IMR-90 (cell line): ENCODE measurements around the gene LRP11. TPM values are rescaled to one million over a fixed set of nuclear protein-coding genes. Genes with fewer than 3 reads are reported as not detected.

Experiments
- ATAC-seq: fragments of 200-7000 bp; cut with Tn5 transposase; 2 replicates; pipeline ENCODE4 v1.9.1; 2020; ENCODE audit warnings: low read depth, mild to moderate bottlenecking, moderate library complexity
- BruUV-seq: library from RNA; stranded (reverse); fragments of 400-500 nt; replicated peaks from 2 replicates; lab custom pipeline; 2021; lab: Mats Ljungman, UMichigan
- CTCF ChIA-PET: fragments of 300-600 bp; formaldehyde crosslinking; extraction: SDS; loops from one replicate; lab custom pipeline; 2021; ENCODE audit warnings: antibody characterized with exemption; lab: Yijun Ruan, JAX
- POLR2A ChIA-PET: fragments of 300-600 bp; sonication (Branson Sonifier 250); formaldehyde crosslinking; loops from one replicate; lab custom pipeline; 2022; ENCODE audit warnings: antibody characterized with exemption; ENCODE audit not compliant: unreplicated experiment; lab: Charles Lee
- DNase-seq: peaks from one replicate; pipeline ENCODE4 v3.0.0; 2013
- H2AFZ ChIP-seq: replicated peaks from 2 replicates; pipeline ENCODE3; 2013; ENCODE audit warnings: low read length, mild to moderate bottlenecking; ENCODE audit not compliant: poor library complexity
- H2AK5ac ChIP-seq: 2 replicates; pipeline ENCODE4 v1.6.1; 2013; ENCODE audit warnings: low read depth, low read length, inconsistent platforms
- H2AK9ac ChIP-seq: replicated peaks from 2 replicates; pipeline ENCODE3; 2013; ENCODE audit warnings: mild to moderate bottlenecking, low read depth, low read length, moderate library complexity; ENCODE audit not compliant: poor library complexity
- H2BK120ac ChIP-seq: 2 replicates; pipeline ENCODE4 v1.6.1; 2013; ENCODE audit warnings: low read depth, low read length, inconsistent platforms
- H2BK15ac ChIP-seq: 3 replicates; pipeline ENCODE4 v1.6.1; 2013; ENCODE audit warnings: low read depth, low read length, inconsistent platforms
- H2BK20ac ChIP-seq: 2 replicates; pipeline ENCODE4 v1.6.1; 2013; ENCODE audit warnings: low read depth, mild to moderate bottlenecking, inconsistent platforms, low read length, moderate library complexity
- H2BK5ac ChIP-seq: 2 replicates; pipeline ENCODE4 v1.6.1; 2013; ENCODE audit warnings: mild to moderate bottlenecking, low read depth, low read length, inconsistent platforms; ENCODE audit not compliant: poor library complexity, severe bottlenecking
- H3K14ac ChIP-seq: replicated peaks from 2 replicates; pipeline ENCODE4 v1.6.1; 2013; ENCODE audit warnings: low read depth, low read length, inconsistent platforms
- H3K18ac ChIP-seq: 2 replicates; pipeline ENCODE4 v1.6.1; 2013; ENCODE audit warnings: low read depth, low read length, control low read depth
- H3K23ac ChIP-seq: 2 replicates; pipeline ENCODE4 v1.6.1; 2013; ENCODE audit warnings: low read depth, low read length, inconsistent platforms
- H3K27ac ChIP-seq: 2 replicates; pipeline ENCODE4 v1.5.1; 2013; ENCODE audit warnings: mild to moderate bottlenecking, control low read depth, low read length; ENCODE audit not compliant: insufficient read depth
- H3K27me3 ChIP-seq: 2 replicates; pipeline ENCODE4 v1.6.1; 2013; ENCODE audit warnings: low read length; ENCODE audit not compliant: control insufficient read depth, insufficient read depth
- H3K36me3 ChIP-seq: 2 replicates; pipeline ENCODE4 v1.6.1; 2013; ENCODE audit warnings: low read length, mixed read lengths; ENCODE audit not compliant: control insufficient read depth, insufficient read depth
- H3K4ac ChIP-seq: 2 replicates; pipeline ENCODE4 v1.6.1; 2013; ENCODE audit warnings: low read depth, low read length, inconsistent platforms
- H3K4me1 ChIP-seq: 2 replicates; pipeline ENCODE4 v1.6.1; 2013; ENCODE audit warnings: low read length, mixed read lengths; ENCODE audit not compliant: control insufficient read depth, insufficient read depth
- H3K4me2 ChIP-seq: 2 replicates; pipeline ENCODE4 v1.6.1; 2013; ENCODE audit warnings: low read depth, mild to moderate bottlenecking, control low read depth, low read length, moderate library complexity
- H3K4me3 ChIP-seq: 2 replicates; pipeline ENCODE4 v1.5.1; 2013; ENCODE audit warnings: low read depth, mild to moderate bottlenecking, control low read depth, low read length, moderate library complexity; ENCODE audit not compliant: insufficient read depth
- H3K56ac ChIP-seq: 2 replicates; pipeline ENCODE4 v1.6.1; 2013; ENCODE audit warnings: low read length, inconsistent platforms; ENCODE audit not compliant: insufficient read depth; ENCODE audit errors: extremely low read depth
- H3K79me1 ChIP-seq, 2 experiments: 2 replicates each; pipeline ENCODE4 v1.6.1; 2013; ENCODE audit warnings: low read length in 2 of 2, inconsistent platforms in 1 of 2, low read depth in 1 of 2
- H3K9ac ChIP-seq: 2 replicates; pipeline ENCODE4 v1.6.1; 2013; ENCODE audit warnings: low read depth, low read length, control low read depth
- H3K9me1 ChIP-seq: 2 replicates; pipeline ENCODE4 v1.6.1; 2013; ENCODE audit warnings: low read length, inconsistent platforms; ENCODE audit not compliant: insufficient read depth
- H3K9me3 ChIP-seq: 2 replicates; pipeline ENCODE4 v1.6.1; 2013; ENCODE audit warnings: low read length; ENCODE audit not compliant: control insufficient read depth, insufficient read depth
- H4K20me1 ChIP-seq: 2 replicates; pipeline ENCODE4 v1.6.1; 2013; ENCODE audit warnings: low read length, inconsistent platforms; ENCODE audit not compliant: insufficient read depth
- H4K5ac ChIP-seq: 2 replicates; pipeline ENCODE4 v1.6.1; 2013; ENCODE audit warnings: mild to moderate bottlenecking, low read depth, low read length, control low read depth
- H4K8ac ChIP-seq, 2 experiments: 2 replicates each; pipeline ENCODE4 v1.6.1; 2013; ENCODE audit warnings: low read depth in 2 of 2, low read length in 2 of 2, control low read depth in 1 of 2, inconsistent platforms in 1 of 2
- H4K91ac ChIP-seq: 2 replicates; pipeline ENCODE4 v1.6.1; 2013; ENCODE audit warnings: low read depth, low read length, inconsistent platforms; ENCODE audit not compliant: insufficient read depth
- BHLHE40 ChIP-seq: fragments of 150-350 bp; IDR thresholded peaks from 2 replicates; pipeline ENCODE4 v1.6.1; 2016; ENCODE audit warnings: mild to moderate bottlenecking, low read depth, low read length
- FOS ChIP-seq: fragments of 150-350 bp; IDR thresholded peaks from 2 replicates; pipeline ENCODE4 v1.6.1; 2016; ENCODE audit warnings: low read depth, low read length
- MAZ ChIP-seq: IDR thresholded peaks from 2 replicates; pipeline ENCODE4 v1.6.1; 2012; ENCODE audit warnings: low read depth, mild to moderate bottlenecking, low read length, improper control_type of control experiment, moderate library complexity, borderline replicate concordance
- POLR2A ChIP-seq: IDR thresholded peaks from 2 replicates; pipeline ENCODE4 v1.6.1; 2012; ENCODE audit warnings: mild to moderate bottlenecking, low read depth, low read length
- RCOR1 ChIP-seq: IDR thresholded peaks from 2 replicates; pipeline ENCODE4 v1.6.1; 2012; ENCODE audit warnings: mild to moderate bottlenecking, low read length, improper control_type of control experiment; ENCODE audit not compliant: insufficient replicate concordance
- WGBS, 2 experiments: methylation state at CpG; one replicate each; pipeline versions ENCODE4 v1.1.5 to v1.1.7; 2013; ENCODE audit warnings: missing lambda C conversion rate in 2 of 2; ENCODE audit not compliant: insufficient read length in 1 of 2; ENCODE audit errors: extremely low coverage in 2 of 2; 5-methylcytosine and 5-hydroxymethylcytosine counted together
- dilution Hi-C: fragments of 300-500 bp; cut with HindIII; formaldehyde crosslinking; loops from one replicate; pipeline ENCODE4 v1.14.3; 2018; ENCODE audit warnings: low sequenced_read_pairs; ENCODE audit not compliant: unreplicated experiment
- in situ Hi-C: fragments of 300-500 bp; cut with MboI; formaldehyde crosslinking; loops from 3 replicates; pipeline ENCODE4 v1.14.3; 2019; ENCODE audit warnings: low sequenced_read_pairs, inconsistent platforms, mixed read lengths
- intact Hi-C: fragments of 100-400 bp; cut with micrococcal nuclease; formaldehyde crosslinking; loops from 2 replicates; pipeline ENCODE4 v1.10.0; 2022
- polyA plus RNA-seq, 3 experiments: library from polyadenylated mRNA; depleted of rRNA; stranded (reverse); fragments of >200 nt; gene quantifications; 2 replicates each; pipeline ENCODE4 v1.2.3, GENCODE V29; 2012; ENCODE audit warnings: low replicate concordance in 1 of 3
- total RNA-seq: library from RNA; depleted of rRNA; stranded (reverse); fragments of >200 nt; gene quantifications from 2 replicates; pipeline ENCODE4 v1.2.3, GENCODE V29; 2012

The LRP11 gene
- total and polyA plus RNA-seq, 2 of the 4 experiments (the other 2 are of a cell fraction) = 48.8 to 63.8 TPM

GRCh38 chr6:149861603-149862423, 2.3 kb downstream of the LRP11 start:
- in situ Hi-C loops = no loop called here
- peak overlapping the region; percentile 52 for H3K9ac ChIP-seq
- DNase-seq (peak; percentile 69), ATAC-seq (peak; percentile 1)
- no TSS peak for BruUV-seq
- peak overlapping the region; percentile 90 for H2AK5ac ChIP-seq
- intact Hi-C loops = loop anchor here (1.0 kb wide), 1 partner anchor 28 kb away; no protein-coding TSS in a partner anchor
- peak overlapping the region; percentile 30 for H2AK9ac ChIP-seq
- peak overlapping the region; percentile 78 for H3K27ac ChIP-seq
- peaks cover 13% of the 10 kb centered on the region for H3K9me1 ChIP-seq
- peaks cover 16% of the 10 kb centered on the region for H4K20me1 ChIP-seq
- dilution Hi-C loops = no loop called here
- peak overlapping the region; percentile 95; the same call in 2 of the 3 replicates for H2BK15ac ChIP-seq
- no peaks in the 10 kb centered on the region for H3K27me3 ChIP-seq
- H3K4me3 ChIP-seq = peak overlapping the region; percentile 9; the same call in 1 of the 2 replicates
- no peaks in the 10 kb centered on the region for H3K9me3 ChIP-seq
- peak overlapping the region; percentile 98 for H3K23ac ChIP-seq
- H3K4me1 ChIP-seq = peaks cover 27% of the 10 kb centered on the region
- H3K56ac ChIP-seq = peak overlapping the region; percentile 58; the same call in 1 of the 2 replicates
- 17% methylated on average over 3 of the region's 14 CpGs; no CpG with 5 or more reads in 1 of the 2 experiments for WGBS, 2 experiments
- peak overlapping the region; percentile 52 for H2AFZ ChIP-seq
- peak; percentile 31; the same call in 1 of the 2 replicates for TF ChIP-seq BHLHE40
- TF ChIP-seq RCOR1 = peak; percentile 76
- no peak; the same call in 1 of the 2 replicates for TF ChIP-seq POLR2A
- peak; percentile 45 for TF ChIP-seq FOS
- no peak for TF ChIP-seq MAZ
- H3K14ac ChIP-seq = peak overlapping the region; percentile 45
- peak overlapping the region; percentile 17 for H4K5ac ChIP-seq
- peak overlapping the region; percentile 90 for H4K91ac ChIP-seq
- peak overlapping the region; percentile 87 for H2BK5ac ChIP-seq
- H2BK20ac ChIP-seq = peak overlapping the region; percentile 93
- H3K36me3 ChIP-seq = peaks cover 3% of the 10 kb centered on the region; the same call in 1 of the 2 replicates
- peak overlapping the region; percentile 86 for H2BK120ac ChIP-seq
- H3K4ac ChIP-seq = peak overlapping the region; percentile 88
- peak overlapping the region; percentile 4 to 71; a peak in 2 of 4 replicates for H4K8ac ChIP-seq
- ChIA-PET POLR2A (no interaction called here), CTCF (interaction anchor here (0.6 to 1.4 kb wide), 5 partner anchors 18 to 363 kb away, joined by 3 to 7 read pairs (median 3); no protein-coding TSS in a partner anchor)
- H3K18ac ChIP-seq = peak overlapping the region; percentile 51
- H3K4me2 ChIP-seq = peak overlapping the region; percentile 90
- peaks cover 12 to 39% of the 10 kb centered on the region in 2 experiments for H3K79me1 ChIP-seq
